WI38 (cell line): Measurements from ENCODE around the gene HEATR5A.

Experiments
- H3K4me3 ChIP-seq: 2 replicates; pipeline ENCODE4 v1.5.1; 2011; ENCODE audit warnings: low read depth, mild to moderate bottlenecking, control low read depth, low read length
- TF ChIP-seq, protein P1 (sequence below): IDR thresholded peaks from 2 replicates; pipeline ENCODE4 v1.5.1; 2012; ENCODE audit warnings: low read depth, mild to moderate bottlenecking, control low read depth, low read length

The HEATR5A gene

DNA sequence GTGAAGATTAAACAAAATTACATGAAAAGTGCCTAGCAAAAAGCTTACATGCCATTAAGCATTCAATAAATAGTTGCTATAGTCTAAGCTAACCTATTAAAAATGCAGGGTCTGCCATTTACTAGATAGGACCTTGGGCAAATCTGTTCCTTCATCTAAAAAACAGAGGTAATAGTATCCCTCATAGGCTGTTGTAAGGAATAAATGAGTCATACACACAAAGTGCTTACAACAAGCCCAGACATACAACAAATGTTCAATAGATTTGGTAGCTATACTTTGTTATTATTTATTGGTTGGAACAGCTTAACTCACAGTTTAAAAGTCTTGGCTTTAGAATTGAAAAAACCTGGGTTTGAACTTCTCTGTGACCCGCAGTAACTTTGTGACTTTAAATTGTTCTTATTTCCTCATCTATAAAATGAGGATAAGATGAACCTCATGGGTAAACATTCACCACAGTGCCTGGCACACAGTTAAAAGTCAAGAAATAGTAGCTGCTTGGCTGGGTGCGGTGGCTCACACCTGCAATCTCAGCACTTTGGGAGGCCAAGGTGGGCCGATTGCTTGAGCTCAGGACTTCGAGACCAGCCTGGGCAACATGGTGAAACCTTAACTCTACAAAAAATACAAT, 24.7 kb downstream of the HEATR5A start:
- H3K4me3 ChIP-seq = no peak overlapping the region
- TF ChIP-seq, protein P1, sequence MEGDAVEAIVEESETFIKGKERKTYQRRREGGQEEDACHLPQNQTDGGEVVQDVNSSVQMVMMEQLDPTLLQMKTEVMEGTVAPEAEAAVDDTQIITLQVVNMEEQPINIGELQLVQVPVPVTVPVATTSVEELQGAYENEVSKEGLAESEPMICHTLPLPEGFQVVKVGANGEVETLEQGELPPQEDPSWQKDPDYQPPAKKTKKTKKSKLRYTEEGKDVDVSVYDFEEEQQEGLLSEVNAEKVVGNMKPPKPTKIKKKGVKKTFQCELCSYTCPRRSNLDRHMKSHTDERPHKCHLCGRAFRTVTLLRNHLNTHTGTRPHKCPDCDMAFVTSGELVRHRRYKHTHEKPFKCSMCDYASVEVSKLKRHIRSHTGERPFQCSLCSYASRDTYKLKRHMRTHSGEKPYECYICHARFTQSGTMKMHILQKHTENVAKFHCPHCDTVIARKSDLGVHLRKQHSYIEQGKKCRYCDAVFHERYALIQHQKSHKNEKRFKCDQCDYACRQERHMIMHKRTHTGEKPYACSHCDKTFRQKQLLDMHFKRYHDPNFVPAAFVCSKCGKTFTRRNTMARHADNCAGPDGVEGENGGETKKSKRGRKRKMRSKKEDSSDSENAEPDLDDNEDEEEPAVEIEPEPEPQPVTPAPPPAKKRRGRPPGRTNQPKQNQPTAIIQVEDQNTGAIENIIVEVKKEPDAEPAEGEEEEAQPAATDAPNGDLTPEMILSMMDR = no peak

DNA sequence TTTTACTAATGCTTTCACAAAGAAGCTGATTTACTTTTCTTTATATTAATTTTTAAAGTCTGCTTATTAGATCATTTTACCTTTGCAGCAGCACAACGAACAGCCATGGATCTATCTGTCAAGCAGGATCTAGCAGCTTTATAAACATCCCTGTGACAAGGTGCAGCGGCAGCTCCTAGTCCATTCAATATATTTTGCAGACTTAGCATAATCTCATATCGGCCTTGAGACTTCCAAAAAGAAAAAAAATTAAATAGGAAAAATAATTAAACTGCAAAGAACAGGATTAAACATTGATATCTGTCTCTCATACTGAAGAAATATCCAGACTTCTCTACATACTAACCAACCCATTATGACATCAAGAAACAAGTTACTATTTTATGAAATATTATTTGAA, 25.2 kb downstream of the HEATR5A start:
- no peak overlapping the region for H3K4me3 ChIP-seq
- TF ChIP-seq, protein P1 = no peak

GRCh38 chr14:31391977-31392503, 28.3 kb downstream of the HEATR5A start:
- TF ChIP-seq, protein P1 = no peak
- no peak overlapping the region for H3K4me3 ChIP-seq

- TF ChIP-seq, protein P1 = no peak
- H3K4me3 ChIP-seq = no peak overlapping the region
Observed at GRCh38 chr14:31391473-31391872, 28.9 kb downstream of the HEATR5A start.

GRCh38 chr14:31389946-31390345, 30.4 kb downstream of the HEATR5A start:
- no peak overlapping the region for H3K4me3 ChIP-seq
- TF ChIP-seq, protein P1 = no peak

DNA sequence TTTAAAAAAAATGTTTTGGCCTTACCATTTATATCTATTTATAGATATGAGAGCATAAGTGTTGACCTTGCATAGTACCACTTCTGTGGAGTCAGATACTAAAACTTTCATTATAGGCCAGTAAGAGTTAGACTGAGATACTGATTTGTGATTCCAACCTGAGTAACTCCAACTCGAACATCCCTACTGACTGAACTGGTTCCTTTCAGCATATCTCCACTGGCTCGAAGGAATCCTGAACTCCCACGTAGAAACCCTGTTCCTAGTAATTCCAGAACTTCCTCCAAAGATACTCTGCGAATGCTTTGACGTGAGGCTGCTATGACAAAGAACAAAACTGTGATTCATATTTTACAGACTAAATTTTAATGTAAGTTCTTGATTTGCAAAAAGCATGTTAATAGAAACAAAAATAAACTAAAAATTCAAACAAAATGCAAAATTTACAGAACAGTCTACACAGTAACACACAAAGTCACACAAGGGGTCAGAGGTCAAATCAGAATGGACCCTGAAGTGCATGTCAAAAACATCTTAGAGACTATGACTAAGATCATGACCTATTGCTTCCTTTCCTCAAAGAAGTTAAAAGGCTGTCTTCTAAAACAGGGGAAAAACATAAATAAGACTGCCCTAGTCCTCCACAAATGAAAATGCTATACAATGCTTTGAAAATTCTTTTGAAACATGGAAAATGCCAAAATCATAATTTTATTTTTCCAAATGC, 31.5 kb downstream of the HEATR5A start:
- TF ChIP-seq, protein P1 = no peak
- H3K4me3 ChIP-seq = no peak overlapping the region

DNA sequence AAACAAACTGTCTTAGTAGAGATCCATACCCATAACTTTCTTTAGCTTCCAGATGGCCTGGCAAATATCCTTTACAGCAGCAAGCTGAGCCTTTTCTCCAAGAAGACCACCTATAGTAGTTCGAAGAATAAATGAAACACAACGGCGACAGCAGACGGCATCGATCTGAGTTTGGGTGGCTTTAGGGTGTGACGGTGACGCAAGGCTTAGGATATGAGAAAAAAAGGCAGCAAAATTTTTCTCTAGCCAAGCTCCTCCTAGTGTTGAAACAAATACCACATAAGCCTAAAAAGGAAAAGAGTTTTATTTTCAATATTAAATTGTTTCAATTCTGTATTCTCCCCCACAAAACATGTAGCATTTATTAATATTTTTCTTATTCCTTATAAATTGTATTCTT, 33.3 kb downstream of the HEATR5A start:
- no peak overlapping the region for H3K4me3 ChIP-seq
- TF ChIP-seq, protein P1 = no peak
